ENCODE measurements around the gene FAR2. TPM values are rescaled to one million over a fixed set of nuclear protein-coding genes. Genes with fewer than 3 reads are reported as not detected.

Gene FAR2
- total RNA-seq, 1 donor from 2014 or later: 13.6 TPM

- no peak overlapping the region for H3K27ac Mint-ChIP-seq (ENCODE audit: unreplicated experiment)
- H3K9me3 Mint-ChIP-seq: no peaks in the 10 kb centered on the region
- no peak for DNase-seq (ENCODE audit: low read depth, low spot score)
- H3K36me3 Mint-ChIP-seq (ENCODE audit: low read depth): peaks cover 2% of the 10 kb centered on the region
- no peaks in the 10 kb centered on the region for H3K4me1 Mint-ChIP-seq
- TF ChIP-seq CTCF (conservative IDR thresholded peaks at IDR 0.05): no peak
- H3K4me3 Mint-ChIP-seq: no peak overlapping the region
- H3K27me3 Mint-ChIP-seq (ENCODE audit: low read depth): no peaks in the 10 kb centered on the region
These were observed 77.5 kb downstream of the FAR2 start for GRCh38 chr12:29226616-29227015.

- no peaks in the 10 kb centered on the region for H3K27me3 Mint-ChIP-seq (ENCODE audit: low read depth)
- no peak overlapping the region for H3K4me3 Mint-ChIP-seq
- TF ChIP-seq CTCF (conservative IDR thresholded peaks at IDR 0.05): no peak
- H3K27ac Mint-ChIP-seq (ENCODE audit: unreplicated experiment): no peak overlapping the region
- DNase-seq (ENCODE audit: low read depth, low spot score): no peak
- H3K36me3 Mint-ChIP-seq (ENCODE audit: low read depth): no peaks in the 10 kb centered on the region
- no peaks in the 10 kb centered on the region for H3K9me3 Mint-ChIP-seq
- H3K4me1 Mint-ChIP-seq: no peaks in the 10 kb centered on the region
These were observed 79.5 kb downstream of the FAR2 start for GRCh38 chr12:29228474-29229157.

- no peak overlapping the region for H3K4me3 Mint-ChIP-seq
- no peak overlapping the region for H3K27ac Mint-ChIP-seq (ENCODE audit: unreplicated experiment)
- no peaks in the 10 kb centered on the region for H3K36me3 Mint-ChIP-seq (ENCODE audit: low read depth)
- H3K4me1 Mint-ChIP-seq: no peaks in the 10 kb centered on the region
- TF ChIP-seq CTCF (conservative IDR thresholded peaks at IDR 0.05): no peak
- no peak for DNase-seq (ENCODE audit: low read depth, low spot score)
- no peaks in the 10 kb centered on the region for H3K9me3 Mint-ChIP-seq
- no peaks in the 10 kb centered on the region for H3K27me3 Mint-ChIP-seq (ENCODE audit: low read depth)
These were observed 80.1 kb downstream of the FAR2 start for GRCh38 chr12:29229158-29229505.

GRCh38 chr12:29229937-29230336 is 80.9 kb downstream of the FAR2 start:
- no peaks in the 10 kb centered on the region for H3K27me3 Mint-ChIP-seq (ENCODE audit: low read depth)
- TF ChIP-seq CTCF (conservative IDR thresholded peaks at IDR 0.05): no peak
- no peak for DNase-seq (ENCODE audit: low read depth, low spot score)
- no peaks in the 10 kb centered on the region for H3K9me3 Mint-ChIP-seq
- H3K4me3 Mint-ChIP-seq: no peak overlapping the region
- H3K36me3 Mint-ChIP-seq (ENCODE audit: low read depth): no peaks in the 10 kb centered on the region
- H3K4me1 Mint-ChIP-seq: no peaks in the 10 kb centered on the region
- H3K27ac Mint-ChIP-seq (ENCODE audit: unreplicated experiment): no peak overlapping the region

GRCh38 chr12:29230800-29231560 is 81.9 kb downstream of the FAR2 start:
- no peak overlapping the region for H3K27ac Mint-ChIP-seq (ENCODE audit: unreplicated experiment)

More at GRCh38 chr12:29230800-29231560, 81.9 kb downstream of the FAR2 start:
- TF ChIP-seq CTCF (conservative IDR thresholded peaks at IDR 0.05): no peak
- no peaks in the 10 kb centered on the region for H3K4me1 Mint-ChIP-seq
- DNase-seq (ENCODE audit: low read depth, low spot score): no peak
- H3K36me3 Mint-ChIP-seq (ENCODE audit: low read depth): no peaks in the 10 kb centered on the region
- no peak overlapping the region for H3K4me3 Mint-ChIP-seq
- H3K9me3 Mint-ChIP-seq: no peaks in the 10 kb centered on the region
- no peaks in the 10 kb centered on the region for H3K27me3 Mint-ChIP-seq (ENCODE audit: low read depth)
